Activated CD8-positive, alpha-beta T cell treated with anti-CD3 and anti-CD28 coated beads for 36 hours (primary cell): ENCODE measurements around the gene DLGAP1. TPM values are rescaled to one million over a fixed set of nuclear protein-coding genes. Genes with fewer than 3 reads are reported as not detected.

Experiments
- ATAC-seq: fragments of 200-7000 bp; cut with Tn5 transposase; one replicate; pipeline ENCODE4 v1.10.0; 2021; ENCODE audit warnings: mild to moderate bottlenecking, moderate library complexity
- CTCF ChIA-PET: fragments of 350-600 bp; sonication (Branson Sonifier 250); formaldehyde crosslinking; loops from one replicate; lab custom pipeline; 2021; ENCODE audit warnings: antibody characterized with exemption; lab: Charles Lee
- POLR2A ChIA-PET: fragments of 350-600 bp; sonication (Branson Sonifier 250); formaldehyde crosslinking; loops from one replicate; lab custom pipeline; 2021; ENCODE audit warnings: antibody characterized with exemption; lab: Charles Lee
- DNase-seq: peaks from one replicate; pipeline ENCODE4 v3.0.0-alpha.2; 2020
- H3K27ac Mint-ChIP-seq: one replicate; pipeline ENCODE4 v1.8.0; 2021; ENCODE audit warnings: mild to moderate bottlenecking, mixed read lengths
- H3K27me3 Mint-ChIP-seq: one replicate; pipeline ENCODE4 v1.8.0; 2021; ENCODE audit warnings: mixed read lengths
- H3K36me3 Mint-ChIP-seq: one replicate; pipeline ENCODE4 v1.8.0; 2021; ENCODE audit warnings: low read depth, mixed read lengths
- H3K4me1 Mint-ChIP-seq: one replicate; pipeline ENCODE4 v1.8.0; 2021; ENCODE audit warnings: low read depth, mixed read lengths
- H3K4me3 Mint-ChIP-seq: one replicate; pipeline ENCODE4 v1.8.0; 2021; ENCODE audit warnings: mild to moderate bottlenecking, moderate library complexity, mixed read lengths
- H3K9me3 Mint-ChIP-seq: one replicate; pipeline ENCODE4 v1.8.0; 2021; ENCODE audit warnings: mixed read lengths
- intact Hi-C: fragments of 100-400 bp; cut with micrococcal nuclease; formaldehyde crosslinking; loops from one replicate; pipeline ENCODE4 v1.10.0; 2022
- total RNA-seq, 2 experiments: library from RNA; stranded (reverse); gene quantifications; one replicate each; pipeline ENCODE4 v1.2.3, GENCODE V29; 2021
- TF ChIP-seq, protein P1 (sequence below): fragments of 200-600 bp; IDR thresholded peaks from one replicate; pipeline ENCODE4 v1.8.0; 2022; ENCODE audit warnings: antibody characterized with exemption, mild to moderate bottlenecking

Gene DLGAP1
- total RNA-seq, 2 experiments from 2014 or later: not detected

- H3K27ac Mint-ChIP-seq: no peak overlapping the region
- no peaks in the 10 kb centered on the region for H3K4me1 Mint-ChIP-seq
- no peaks in the 10 kb centered on the region for H3K27me3 Mint-ChIP-seq
- intact Hi-C loops: no loop called here
- peaks cover 4% of the 10 kb centered on the region for H3K9me3 Mint-ChIP-seq
- H3K4me3 Mint-ChIP-seq: no peak overlapping the region
- ChIA-PET CTCF (no interaction called here), POLR2A (no interaction called here)
- no peaks in the 10 kb centered on the region for H3K36me3 Mint-ChIP-seq
- ATAC-seq (no peak), DNase-seq (no peak)
- TF ChIP-seq, protein P1, sequence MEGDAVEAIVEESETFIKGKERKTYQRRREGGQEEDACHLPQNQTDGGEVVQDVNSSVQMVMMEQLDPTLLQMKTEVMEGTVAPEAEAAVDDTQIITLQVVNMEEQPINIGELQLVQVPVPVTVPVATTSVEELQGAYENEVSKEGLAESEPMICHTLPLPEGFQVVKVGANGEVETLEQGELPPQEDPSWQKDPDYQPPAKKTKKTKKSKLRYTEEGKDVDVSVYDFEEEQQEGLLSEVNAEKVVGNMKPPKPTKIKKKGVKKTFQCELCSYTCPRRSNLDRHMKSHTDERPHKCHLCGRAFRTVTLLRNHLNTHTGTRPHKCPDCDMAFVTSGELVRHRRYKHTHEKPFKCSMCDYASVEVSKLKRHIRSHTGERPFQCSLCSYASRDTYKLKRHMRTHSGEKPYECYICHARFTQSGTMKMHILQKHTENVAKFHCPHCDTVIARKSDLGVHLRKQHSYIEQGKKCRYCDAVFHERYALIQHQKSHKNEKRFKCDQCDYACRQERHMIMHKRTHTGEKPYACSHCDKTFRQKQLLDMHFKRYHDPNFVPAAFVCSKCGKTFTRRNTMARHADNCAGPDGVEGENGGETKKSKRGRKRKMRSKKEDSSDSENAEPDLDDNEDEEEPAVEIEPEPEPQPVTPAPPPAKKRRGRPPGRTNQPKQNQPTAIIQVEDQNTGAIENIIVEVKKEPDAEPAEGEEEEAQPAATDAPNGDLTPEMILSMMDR: no peak
These were observed 16.2 kb downstream of the DLGAP1 start for GRCh38 chr18:4438938-4439337.

DNA sequence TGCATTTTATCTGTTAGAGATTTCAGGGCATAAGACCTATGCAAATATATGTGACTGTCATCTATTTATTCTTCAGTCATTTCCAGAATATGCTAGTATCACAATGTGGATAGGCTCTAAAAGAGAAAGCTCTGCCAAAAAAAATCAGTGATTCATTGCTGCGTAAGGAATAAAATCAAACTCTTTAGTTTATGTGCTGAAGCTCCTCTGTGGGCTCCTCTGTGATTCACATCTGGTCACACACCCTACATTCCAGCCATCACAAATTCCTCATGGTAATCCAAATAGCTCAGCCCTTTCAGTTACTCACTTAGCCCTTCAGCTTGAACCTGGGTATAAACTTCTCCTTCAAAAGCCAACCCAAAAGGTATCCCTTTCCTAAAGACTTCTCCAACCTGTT is 21.4 kb downstream of the DLGAP1 start:
- no peak overlapping the region for H3K27ac Mint-ChIP-seq
- H3K4me3 Mint-ChIP-seq: no peak overlapping the region
- H3K4me1 Mint-ChIP-seq: no peaks in the 10 kb centered on the region
- TF ChIP-seq, protein P1: no peak
- CTCF ChIA-PET: no interaction called here
- no peaks in the 10 kb centered on the region for H3K36me3 Mint-ChIP-seq
- no peak for ATAC-seq
- POLR2A ChIA-PET: no interaction called here
- no peak for DNase-seq
- H3K27me3 Mint-ChIP-seq: no peaks in the 10 kb centered on the region
- intact Hi-C loops: no loop called here
- H3K9me3 Mint-ChIP-seq: peaks cover 3% of the 10 kb centered on the region

DNA sequence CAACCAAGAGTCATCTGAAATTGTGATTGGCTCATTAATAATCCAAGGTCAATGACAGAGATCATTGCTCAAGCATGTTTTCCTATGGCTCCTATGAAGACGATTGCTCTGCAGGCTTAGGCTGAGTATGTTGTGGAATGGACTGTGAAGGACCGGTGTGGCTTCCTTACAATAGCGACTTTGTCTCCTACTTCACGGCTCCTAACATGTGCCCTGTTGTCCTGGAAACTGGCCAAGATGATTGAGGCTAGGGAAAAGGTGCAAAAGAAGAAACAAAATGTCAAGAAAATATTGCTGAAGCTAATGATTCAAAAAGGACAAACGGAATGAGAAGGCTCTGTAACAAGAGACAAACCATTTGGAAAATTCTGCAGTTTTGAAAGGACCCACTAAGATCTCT is 24.3 kb downstream of the DLGAP1 start:
- CTCF ChIA-PET: no interaction called here
- H3K27ac Mint-ChIP-seq: no peak overlapping the region
- intact Hi-C loops: no loop called here
- DNase-seq (no peak), ATAC-seq (no peak)
- H3K36me3 Mint-ChIP-seq: no peaks in the 10 kb centered on the region
- H3K27me3 Mint-ChIP-seq: no peaks in the 10 kb centered on the region
- peaks cover 2% of the 10 kb centered on the region for H3K9me3 Mint-ChIP-seq
- TF ChIP-seq, protein P1: no peak
- POLR2A ChIA-PET: no interaction called here
- H3K4me3 Mint-ChIP-seq: no peak overlapping the region
- H3K4me1 Mint-ChIP-seq: no peaks in the 10 kb centered on the region

DNA sequence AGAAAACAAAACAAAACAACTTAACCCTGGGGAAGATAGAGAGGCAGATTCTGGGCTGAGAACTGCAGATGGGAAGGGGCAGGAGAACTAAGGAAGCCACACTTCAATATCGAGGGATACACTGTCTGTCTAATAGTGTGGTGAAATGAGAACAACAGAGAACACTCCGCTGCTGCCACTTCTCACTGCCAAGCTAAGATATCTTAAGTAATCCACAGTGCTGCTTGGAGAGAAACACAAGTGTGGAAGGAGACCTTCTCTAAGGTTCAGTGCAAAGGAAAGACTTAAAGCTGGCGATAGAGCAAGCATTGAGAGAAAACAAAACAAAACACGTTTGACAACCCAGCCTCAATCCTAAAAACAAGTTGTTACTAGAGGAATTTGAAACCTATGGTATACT is 37.4 kb downstream of the DLGAP1 start:
- H3K27me3 Mint-ChIP-seq: no peaks in the 10 kb centered on the region
- no peaks in the 10 kb centered on the region for H3K4me1 Mint-ChIP-seq
- ATAC-seq (no peak), DNase-seq (no peak)
- intact Hi-C loops: no loop called here
- no peaks in the 10 kb centered on the region for H3K36me3 Mint-ChIP-seq
- ChIA-PET CTCF (no interaction called here), POLR2A (no interaction called here)
- peaks cover 9% of the 10 kb centered on the region for H3K9me3 Mint-ChIP-seq
- no peak overlapping the region for H3K4me3 Mint-ChIP-seq
- H3K27ac Mint-ChIP-seq: no peak overlapping the region
- TF ChIP-seq, protein P1: no peak

DNA sequence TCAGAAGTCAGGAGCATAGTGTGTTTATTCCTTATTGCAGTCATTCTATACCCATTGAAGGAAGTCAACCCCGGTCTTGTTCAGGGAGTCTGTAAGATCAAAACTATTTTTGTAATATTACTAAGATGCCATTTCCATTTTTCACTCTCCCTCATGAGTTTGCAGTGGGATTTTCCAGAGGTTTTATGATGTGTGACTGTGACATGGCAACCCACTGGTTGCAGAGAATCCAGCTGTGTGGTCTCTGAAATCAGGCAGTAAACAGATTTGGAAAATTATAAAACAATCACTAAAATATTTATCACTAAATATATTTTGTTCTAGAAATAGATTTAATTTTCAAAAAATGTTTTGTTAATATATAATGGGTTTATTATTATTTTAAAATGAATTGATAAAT is 38.1 kb downstream of the DLGAP1 start:
- Mint-ChIP-seq H3K4me1 (no peaks in the 10 kb centered on the region), H3K36me3 (no peaks in the 10 kb centered on the region), H3K9me3 (peaks cover 9% of the 10 kb centered on the region), H3K4me3 (no peak overlapping the region), H3K27me3 (no peaks in the 10 kb centered on the region), H3K27ac (no peak overlapping the region)
- CTCF ChIA-PET: no interaction called here
- DNase-seq (no peak), ATAC-seq (no peak)
- intact Hi-C loops: no loop called here
- POLR2A ChIA-PET: no interaction called here
- TF ChIP-seq, protein P1: no peak
